Right lobe of liver (tissue), 6 donors: Measurements from ENCODE around the gene CEP76. TPM values are rescaled to one million over a fixed set of nuclear protein-coding genes. Genes with fewer than 3 reads are reported as not detected.

Experiments used
- ATAC-seq, 4 donors: fragments of 200-7000 bp; cut with Tn5 transposase; one replicate each; pipeline ENCODE4 v1.9.1; 2020; ENCODE audit warnings: mild to moderate bottlenecking in 4 of 4, moderate library complexity in 4 of 4
- DNase-seq, 3 donors: peaks; one replicate each; pipeline ENCODE4 v3.0.0-alpha.2; 2020
- H3K27ac ChIP-seq, 3 donors: fragments of 200-600 bp; one replicate each; pipeline ENCODE4 v1.8.0; 2022
- H3K27me3 ChIP-seq, 2 donors: fragments of 200-600 bp; one replicate each; pipeline ENCODE4 v1.8.0; 2022
- H3K36me3 ChIP-seq, 4 donors: fragments of 200-600 bp; sonication (generic) in 1 of 4; one replicate each; pipeline versions ENCODE4 v1.5.1 to v1.8.0; 2017 to 2022; ENCODE audit warnings: control low read depth in 1 of 4
- H3K4me1 ChIP-seq, 4 donors: fragments of 200-600 bp; sonication (generic) in 1 of 4; one replicate each; pipeline versions ENCODE4 v1.5.1 to v1.8.0; 2017 to 2022; ENCODE audit warnings: control low read depth in 1 of 4
- H3K4me3 ChIP-seq, 3 donors: fragments of 200-600 bp; one replicate each; pipeline ENCODE4 v1.8.0; 2022
- H3K9me3 ChIP-seq, 4 donors: fragments of 200-600 bp; sonication (generic) in 1 of 4; one replicate each; pipeline versions ENCODE4 v1.5.1 to v1.8.0; 2017 to 2022; ENCODE audit warnings: control low read depth in 1 of 4
- CTCF ChIP-seq, 4 donors: fragments of 200-600 bp in 3 of 4; fragments of 450-650 bp in 1 of 4; IDR thresholded peaks; one replicate each; pipeline versions ENCODE4 v1.5.1 to v1.8.0; 2016 to 2022; ENCODE audit warnings: antibody characterized with exemption in 4 of 4, mild to moderate bottlenecking in 2 of 4
- POLR2A ChIP-seq: fragments of 450-650 bp; IDR thresholded peaks from one replicate; pipeline ENCODE4 v1.6.1; 2017; ENCODE audit warnings: antibody characterized with exemption, mild to moderate bottlenecking
- WGBS: methylation state at CpG from one replicate; pipeline ENCODE4 v1.1.6; 2018; ENCODE audit warnings: low coverage, low lambda C conversion rate; ENCODE audit not compliant: insufficient coverage; ENCODE audit errors: missing lambda C conversion rate; 5-methylcytosine and 5-hydroxymethylcytosine counted together
- intact Hi-C, 2 donors: fragments of 100-400 bp; cut with DNase I; formaldehyde crosslinking; loops; one replicate each; pipeline versions ENCODE4 v1.11.2 to v1.14.1; 2022
- long read RNA-seq: library from polyadenylated mRNA; unstranded; transcript quantifications from one replicate; pipeline ENCODE4 v2.0.0, GENCODE V29; 2019
- total RNA-seq, 6 experiments: library from RNA; depleted of rRNA in 2 of 6; stranded (reverse); fragments of >200 nt in 2 of 6; fragmentation: NEBNext Ultra II Directional in 3 of 6; extraction: Animal tissue kit (Norgen Biotek cat#: 25700) in 3 of 6; gene quantifications; one replicate each; pipeline versions ENCODE4 v1.1.0 to v1.2.4, GENCODE V29; 2016 to 2023
- donor health status: DM: no; HTN: yes; CAD: no.
- donor health status: DM: no; HTN: no; CAD: no.
- donor health status: DM: no; HTN: no; CAD: no.
- donor health status: DM: no; HTN: yes; CAD: no.
- donor health status: DM: no; HTN: yes; CAD: no.

Gene CEP76
- 1 to 10 TPM; 2.1 to 5.6 (median 3.7) TPM for total RNA-seq
- long read RNA-seq, partial matches to known transcripts, result 1 of 1 reads
- long read RNA-seq, other reads (novel, unspliced or antisense), result 0 of 1 reads

DNA sequence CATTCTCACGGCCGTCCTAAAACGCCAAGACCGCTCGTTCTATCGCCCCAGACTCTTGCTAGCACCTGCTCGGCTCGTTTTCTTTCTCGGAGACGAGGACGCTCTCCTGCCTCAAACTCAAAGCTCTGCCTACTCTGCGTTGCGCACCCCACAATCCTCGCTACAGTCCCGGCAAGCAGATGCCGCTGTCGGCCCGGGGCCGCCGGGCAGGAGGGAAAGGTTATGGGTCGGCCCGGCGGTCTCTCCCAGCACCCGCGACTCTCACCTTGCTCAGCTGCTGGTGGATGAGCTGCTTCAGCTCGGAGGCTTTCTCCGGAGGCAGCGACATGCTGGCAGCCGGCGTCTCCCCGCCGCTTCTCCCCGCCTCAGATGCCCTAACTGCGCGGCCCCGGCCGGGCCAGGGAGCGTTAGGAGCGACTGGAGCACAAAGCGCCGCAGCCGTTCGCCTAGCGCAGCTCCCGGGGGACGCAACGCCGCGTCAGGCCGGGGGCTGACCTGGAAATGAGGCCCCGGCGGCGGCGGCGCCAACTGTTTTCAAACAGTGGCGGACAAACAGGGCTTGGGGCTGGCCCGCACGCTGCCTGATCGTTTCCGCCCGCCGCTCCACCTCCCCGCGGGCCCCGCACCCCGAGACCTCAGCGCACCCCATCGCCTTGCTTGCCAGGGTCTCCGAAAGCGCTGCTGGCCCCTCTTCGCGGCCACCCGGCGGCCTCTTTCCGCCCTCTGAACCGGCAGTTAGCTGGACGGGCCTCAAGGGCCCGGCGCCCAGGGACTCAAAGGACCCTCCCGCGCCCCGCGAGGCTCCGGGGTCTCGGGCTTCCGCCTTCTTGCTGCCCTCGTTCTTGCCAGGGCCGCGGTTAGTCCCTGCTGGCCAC is at the start of gene CEP76, which contains the start of gene PSMG2:
Gene CEP76 (minus strand): TSS at position 503 of the 875 bp plus-strand sequence. CDS start 175 bp downstream, at position 328.
Gene PSMG2 (plus strand): TSS at position 822 of the 875 bp plus-strand sequence. CDS start 66 bp downstream, outside the sequence.
- Histone ChIP-seq H3K36me3 (peaks cover 0 to 15% (median 3%) of the 10 kb centered on the region in 4 donors), H3K27ac (peak within 1 kb of the TSS; percentile 98 to 99 (median 99)), H3K4me3 (peak within 1 kb of the TSS; percentile 92 to 96 (median 94)), H3K4me1 (peaks cover 0 to 33% (median 7%) of the 10 kb centered on the region in 4 donors), H3K27me3 (no peaks in the 10 kb centered on the region), H3K9me3 (no peaks in the 10 kb centered on the region)
- TF ChIP-seq POLR2A (peak; percentile 88), CTCF (IDR thresholded peaks at IDR 0.05) (no peak)
- WGBS, result 0% methylated on average over 19 of the region's 89 CpGs
- ATAC-seq, result peak; percentile 92 to 96 (median 94)
- intact Hi-C loops, result no loop called here
- DNase-seq, result peak; percentile 90 to 92 (median 92)

GRCh38 chr18:12751891-12752290 is 49.4 kb upstream of the CEP76 start:
- H3K9me3 ChIP-seq, result no peaks in the 10 kb centered on the region
- H3K27ac ChIP-seq, result no peak overlapping the region
- DNase-seq (no peak), ATAC-seq (peak in 1 of 4 donors; percentile 14)
- H3K36me3 ChIP-seq, result no peaks in the 10 kb centered on the region
- H3K4me3 ChIP-seq, result no peak overlapping the region
- TF ChIP-seq CTCF (IDR thresholded peaks at IDR 0.05), result no peak
- TF ChIP-seq POLR2A, result no peak
- WGBS, result 57% methylated on average over 1 of the region's 4 CpGs
- no peaks in the 10 kb centered on the region for H3K27me3 ChIP-seq
- intact Hi-C loops, result no loop called here
- no peaks in the 10 kb centered on the region for H3K4me1 ChIP-seq

DNA sequence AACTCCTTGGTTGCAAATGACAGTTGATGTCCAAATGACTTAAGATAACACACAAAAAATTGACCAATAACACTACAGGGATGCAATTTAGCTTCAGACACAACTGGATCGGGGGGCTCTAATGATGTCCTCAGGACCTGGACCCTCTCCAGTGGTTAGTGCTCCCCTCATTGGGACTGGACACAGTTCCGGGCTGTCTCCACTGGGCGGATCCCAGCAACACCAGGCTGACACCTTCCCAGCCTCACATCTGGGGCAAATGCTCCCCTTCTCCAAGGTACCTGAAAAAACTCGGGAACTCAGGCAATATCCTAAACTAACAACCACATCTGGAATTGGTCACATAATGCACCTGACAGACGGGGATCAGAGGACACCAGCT is 49.0 kb upstream of the CEP76 start:
- no peak for TF ChIP-seq CTCF (IDR thresholded peaks at IDR 0.05)
- TF ChIP-seq POLR2A, result no peak
- H3K27me3 ChIP-seq, result no peaks in the 10 kb centered on the region
- no peak overlapping the region for H3K27ac ChIP-seq
- H3K9me3 ChIP-seq, result no peaks in the 10 kb centered on the region
- 64% methylated on average over 3 of the region's 5 CpGs for WGBS
- H3K4me1 ChIP-seq, result no peaks in the 10 kb centered on the region
- DNase-seq, result no peak
- ATAC-seq, result no peak
- intact Hi-C loops, result no loop called here
- H3K4me3 ChIP-seq, result no peak overlapping the region
- H3K36me3 ChIP-seq, result no peaks in the 10 kb centered on the region

DNA sequence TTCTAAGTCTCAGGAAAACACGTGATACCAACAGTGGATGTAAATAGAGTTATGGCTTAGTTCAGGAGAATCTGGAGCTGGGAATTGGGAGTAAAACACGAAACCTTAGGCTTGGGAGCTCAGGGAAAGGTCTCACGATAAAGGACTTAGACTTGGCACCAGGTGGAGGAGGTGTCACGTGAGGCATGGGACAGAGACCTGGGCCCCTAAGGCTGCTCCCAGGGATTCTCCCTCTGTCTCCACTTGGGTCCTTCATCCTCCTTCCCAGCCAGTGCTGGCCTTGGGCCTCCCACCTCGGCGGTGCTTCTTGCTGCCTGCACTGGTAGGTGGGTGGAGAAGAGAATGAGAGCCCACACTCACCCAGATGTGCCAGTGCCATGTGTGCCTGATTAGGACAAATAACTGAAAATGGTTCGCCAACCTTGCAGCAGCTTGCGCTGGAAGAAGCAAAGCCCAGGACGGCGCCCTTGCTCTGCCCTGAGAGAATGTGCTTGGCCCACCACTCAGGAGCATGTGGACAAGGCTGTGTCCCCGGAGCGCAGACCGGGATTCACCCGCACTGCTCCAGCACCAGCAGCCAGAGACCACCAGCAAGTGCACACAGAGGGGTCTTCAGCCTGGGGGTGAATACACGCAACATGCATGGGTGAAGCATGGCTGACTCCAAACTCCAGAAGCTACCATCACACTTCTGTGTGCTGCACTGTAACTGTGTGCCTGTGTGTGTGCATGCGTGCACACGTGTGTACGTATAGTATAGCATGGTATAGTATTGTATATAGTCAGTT is 48.4 kb upstream of the CEP76 start:
- no peaks in the 10 kb centered on the region for H3K27me3 ChIP-seq
- no peak overlapping the region for H3K27ac ChIP-seq
- TF ChIP-seq CTCF (IDR thresholded peaks at IDR 0.05), result no peak
- TF ChIP-seq POLR2A, result no peak
- DNase-seq (no peak), ATAC-seq (peak in 1 of 4 donors; percentile 17)
- no peak overlapping the region for H3K4me3 ChIP-seq
- no peaks in the 10 kb centered on the region for H3K36me3 ChIP-seq
- no peaks in the 10 kb centered on the region for H3K9me3 ChIP-seq
- 74% methylated on average over 4 of the region's 18 CpGs for WGBS
- intact Hi-C loops, result no loop called here
- H3K4me1 ChIP-seq, result no peaks in the 10 kb centered on the region
